Stimulated activated CD8-positive, alpha-beta memory T cell treated with anti-CD3 and anti-CD28 coated beads, Interleukin-12 subunit alpha, Interleukin-12 subunit beta, amount 100 ng/mL, for 24 hours (primary cell): ENCODE measurements around the gene WDR27.
"Not testable (repeated sequence)": the region's sequence is repeated elsewhere in the genome, so short reads cannot be mapped to it uniquely, and the experiment has no call there.

ENCODE experiments used
- DNase-seq: peaks from one replicate; pipeline ENCODE4 v3.0.0-alpha.2; 2020; ENCODE audit errors: extremely low read depth

WDR27 gene

GRCh38 chr6:169479783-169480495, 221.9 kb downstream of the WDR27 start:
- no peak for DNase-seq

- DNase-seq: no peak
Measured at GRCh38 chr6:169474362-169474761, 227.5 kb downstream of the WDR27 start.

GRCh38 chr6:169473663-169474062, 228.2 kb downstream of the WDR27 start:
- no peak for DNase-seq

- no peak for DNase-seq
Measured at GRCh38 chr6:169472786-169473416, 228.9 kb downstream of the WDR27 start.

GRCh38 chr6:169470790-169471189, 231.0 kb downstream of the WDR27 start:
- no peak for DNase-seq

GRCh38 chr6:169469028-169469427, 232.8 kb downstream of the WDR27 start:
- DNase-seq: no peak

- DNase-seq: not testable (repeated sequence)
Measured at GRCh38 chr6:169467755-169468154, 234.1 kb downstream of the WDR27 start.

- DNase-seq: not testable (repeated sequence)
Measured at GRCh38 chr6:169466256-169466655, 235.6 kb downstream of the WDR27 start.

GRCh38 chr6:169457762-169458161, 244.1 kb downstream of the WDR27 start:
- no peak for DNase-seq

GRCh38 chr6:169456840-169457239, 245.0 kb downstream of the WDR27 start:
- DNase-seq: no peak

GRCh38 chr6:169455470-169455869, 246.4 kb downstream of the WDR27 start:
- no peak for DNase-seq

GRCh38 chr6:169454872-169455204, 247.0 kb downstream of the WDR27 start:
- no peak for DNase-seq

GRCh38 chr6:169454204-169454871, 247.5 kb downstream of the WDR27 start:
- DNase-seq: no peak

- DNase-seq: no peak
Measured at GRCh38 chr6:169452869-169453620, 248.8 kb downstream of the WDR27 start.

- no peak for DNase-seq
Measured at GRCh38 chr6:169452117-169452868, 249.5 kb downstream of the WDR27 start.

- DNase-seq: no peak
Measured at GRCh38 chr6:169451065-169451838, 250.6 kb downstream of the WDR27 start.

GRCh38 chr6:169450097-169450496, 251.7 kb downstream of the WDR27 start:
- DNase-seq: no peak

- no peak for DNase-seq
Measured at GRCh38 chr6:169449221-169449620, 252.6 kb downstream of the WDR27 start.

GRCh38 chr6:169445661-169446581, 255.9 kb downstream of the WDR27 start:
- DNase-seq: no peak

GRCh38 chr6:169445227-169445626, 256.6 kb downstream of the WDR27 start:
- DNase-seq: no peak
